H1 (cell line): ENCODE results near the gene RUNX1. TPM values are rescaled to one million over a fixed set of nuclear protein-coding genes. Genes with fewer than 3 reads are reported as not detected.

Experiments
- CTCF ChIA-PET: fragments of 300-600 bp; sonication (Branson Sonifier 250); formaldehyde crosslinking; loops from one replicate; lab custom pipeline; 2021; ENCODE audit not compliant: partially characterized antibody; lab: Charles Lee
- POLR2A ChIA-PET: fragments of 300-600 bp; sonication (Branson Sonifier 250); formaldehyde crosslinking; loops from one replicate; lab custom pipeline; 2021; ENCODE audit warnings: inconsistent platforms; ENCODE audit not compliant: partially characterized antibody; lab: Charles Lee
- DNase-seq, 2 experiments: peaks; one replicate each; pipeline versions ENCODE4 v3.0.0 to v3.0.0-alpha.2; 2010 to 2022; ENCODE audit warnings: low spot score in 2 of 2, low read depth in 1 of 2, mixed read lengths in 1 of 2
- FAIRE-seq: peaks from 2 replicates; lab custom pipeline; 2011; peaks lifted over from hg19 to GRCh38; lab: Jason Lieb, UNC
- H2AFZ ChIP-seq: 2 replicates; pipeline ENCODE4 v1.8.1; 2012; ENCODE audit warnings: low read length, inconsistent platforms
- H2AK5ac ChIP-seq: 2 replicates; pipeline ENCODE4 v1.6.1; 2013; ENCODE audit warnings: low read depth, low read length
- H2BK120ac ChIP-seq: replicated peaks from 2 replicates; pipeline ENCODE3; 2013; ENCODE audit warnings: low read depth, low read length, inconsistent platforms
- H2BK12ac ChIP-seq: 2 replicates; pipeline ENCODE4 v1.6.1; 2013; ENCODE audit warnings: low read depth, low read length
- H2BK15ac ChIP-seq: 2 replicates; pipeline ENCODE4 v1.6.1; 2013; ENCODE audit warnings: low read length
- H2BK20ac ChIP-seq: 2 replicates; pipeline ENCODE4 v1.6.1; 2013; ENCODE audit warnings: low read length
- H2BK5ac ChIP-seq: 2 replicates; pipeline ENCODE4 v1.6.1; 2013; ENCODE audit warnings: low read depth, low read length
- H3K14ac ChIP-seq: 2 replicates; pipeline ENCODE4 v1.6.1; 2013; ENCODE audit warnings: inconsistent platforms; ENCODE audit not compliant: insufficient read length
- H3K18ac ChIP-seq: 2 replicates; pipeline ENCODE4 v1.6.1; 2013; ENCODE audit warnings: low read length; ENCODE audit errors: extremely low read depth
- H3K23ac ChIP-seq: 2 replicates; pipeline ENCODE4 v1.6.1; 2013; ENCODE audit warnings: inconsistent platforms; ENCODE audit not compliant: insufficient read length
- H3K23me2 ChIP-seq: 2 replicates; pipeline ENCODE4 v1.6.1; 2013; ENCODE audit warnings: low read depth, low read length
- H3K27ac ChIP-seq: 2 replicates; pipeline ENCODE4 v1.6.1; 2011; ENCODE audit warnings: low read depth, low read length, inconsistent platforms
- H3K27me3 ChIP-seq, 4 experiments: replicated peaks in 1 of 4; 1 replicate in 1 of 4; 2 replicates in 3 of 4; pipeline versions ENCODE4 v1.6.1 to v1.8.1; 2011 to 2013; ENCODE audit warnings: low read length in 3 of 4, mild to moderate bottlenecking in 3 of 4, inconsistent platforms in 2 of 4, mixed read lengths in 2 of 4, moderate library complexity in 1 of 4; ENCODE audit not compliant: control insufficient read depth in 3 of 4, insufficient read depth in 3 of 4; ENCODE audit errors: extremely low read depth in 1 of 4
- H3K36me3 ChIP-seq, 4 experiments: 2 replicates each; pipeline versions ENCODE4 v1.6.1 to v1.8.1; 2011 to 2013; ENCODE audit warnings: mild to moderate bottlenecking in 4 of 4, low read length in 3 of 4, moderate library complexity in 2 of 4, control low read depth in 1 of 4, inconsistent platforms in 1 of 4; ENCODE audit not compliant: insufficient read depth in 4 of 4, control insufficient read depth in 2 of 4
- H3K4ac ChIP-seq: replicated peaks from 2 replicates; pipeline ENCODE3; 2013; ENCODE audit warnings: low read length, low read depth, mixed read lengths, inconsistent platforms; ENCODE audit not compliant: insufficient read length
- H3K4me1 ChIP-seq, 4 experiments: replicated peaks in 1 of 4; 1 replicate in 1 of 4; 2 replicates in 3 of 4; pipeline versions ENCODE4 v1.6.1 to v1.8.1; 2011 to 2013; ENCODE audit warnings: low read length in 3 of 4, inconsistent platforms in 2 of 4, mixed read lengths in 1 of 4; ENCODE audit not compliant: insufficient read depth in 4 of 4, control insufficient read depth in 3 of 4
- H3K4me2 ChIP-seq, 2 experiments: 2 replicates each; pipeline versions ENCODE4 v1.6.1 to v1.8.1; 2011 to 2013; ENCODE audit warnings: low read depth in 2 of 2, low read length in 2 of 2, control low read depth in 1 of 2, inconsistent platforms in 1 of 2, mild to moderate bottlenecking in 1 of 2; ENCODE audit not compliant: insufficient read depth in 1 of 2
- H3K4me3 ChIP-seq, 4 experiments: fragments of 200-600, 300-600 bp in 1 of 4; sonication (generic), shearing (Covaris generic), sonication (Bioruptor Twin) in 1 of 4; 2 replicates each; pipeline versions ENCODE4 v1.5.1 to v1.8.1; 2011 to 2016; ENCODE audit warnings: low read length in 4 of 4, low read depth in 3 of 4, control low read depth in 2 of 4, inconsistent platforms in 2 of 4, mild to moderate bottlenecking in 2 of 4, mixed read lengths in 1 of 4, moderate library complexity in 1 of 4; ENCODE audit not compliant: insufficient read depth in 2 of 4; ENCODE audit errors: extremely low read depth in 1 of 4
- H3K56ac ChIP-seq: replicated peaks from 2 replicates; pipeline ENCODE3; 2013; ENCODE audit warnings: low read depth, mild to moderate bottlenecking, mixed read lengths, low read length, inconsistent platforms; ENCODE audit not compliant: insufficient read length
- H3K79me1 ChIP-seq: 2 replicates; pipeline ENCODE4 v1.6.1; 2013; ENCODE audit warnings: low read depth, low read length, control low read depth
- H3K79me2 ChIP-seq, 2 experiments: 2 replicates each; pipeline versions ENCODE4 v1.6.1 to v1.8.1; 2012 to 2013; ENCODE audit warnings: low read length in 2 of 2, mild to moderate bottlenecking in 2 of 2, inconsistent platforms in 1 of 2; ENCODE audit not compliant: insufficient read depth in 2 of 2, control insufficient read depth in 1 of 2
- H3K9ac ChIP-seq, 4 experiments: replicated peaks in 1 of 4; 1 replicate in 1 of 4; 2 replicates in 3 of 4; pipeline versions ENCODE4 v1.6.1 to v1.8.1; 2011 to 2013; ENCODE audit warnings: low read depth in 3 of 4, low read length in 3 of 4, control low read depth in 2 of 4, mild to moderate bottlenecking in 2 of 4, moderate library complexity in 2 of 4, inconsistent platforms in 1 of 4; ENCODE audit errors: extremely low read depth in 1 of 4
- H3K9me3 ChIP-seq, 2 experiments: 2 replicates each; pipeline versions ENCODE4 v1.6.1 to v1.8.1; 2012 to 2013; ENCODE audit warnings: mild to moderate bottlenecking in 2 of 2, moderate library complexity in 2 of 2, control low read depth in 1 of 2, inconsistent platforms in 1 of 2, low read depth in 1 of 2, low read length in 1 of 2, mixed read lengths in 1 of 2; ENCODE audit not compliant: insufficient read depth in 2 of 2
- H4K20me1 ChIP-seq, 2 experiments: replicated peaks in 1 of 2; 2 replicates each; pipeline versions ENCODE3 to v1.8.1; 2011 to 2013; ENCODE audit warnings: inconsistent platforms in 2 of 2, low read length in 2 of 2, mild to moderate bottlenecking in 1 of 2; ENCODE audit not compliant: insufficient read depth in 2 of 2, control insufficient read depth in 1 of 2
- H4K5ac ChIP-seq: 2 replicates; pipeline ENCODE4 v1.6.1; 2013; ENCODE audit warnings: low read length, low read depth, mixed read lengths, inconsistent platforms; ENCODE audit not compliant: insufficient read length
- H4K8ac ChIP-seq: 2 replicates; pipeline ENCODE4 v1.8.0; 2013; ENCODE audit warnings: mild to moderate bottlenecking, moderate library complexity, low read length, inconsistent platforms; ENCODE audit not compliant: insufficient read depth; ENCODE audit errors: extremely low read depth
- H4K91ac ChIP-seq: replicated peaks from 2 replicates; pipeline ENCODE3; 2013; ENCODE audit warnings: low read length, mixed read lengths, inconsistent platforms; ENCODE audit not compliant: insufficient read length
- BACH1 ChIP-seq: IDR thresholded peaks from 2 replicates; pipeline ENCODE4 v1.6.1; 2012; ENCODE audit warnings: low read length, improper control_type of control experiment
- CEBPB ChIP-seq: IDR thresholded peaks from 2 replicates; pipeline ENCODE4 v1.6.1; 2012; ENCODE audit warnings: low read depth, low read length
- EGR1 ChIP-seq: IDR thresholded peaks from 2 replicates; pipeline ENCODE4 v1.6.1; 2011; ENCODE audit warnings: low read depth, low read length, borderline replicate concordance
- RBBP5 ChIP-seq: IDR thresholded peaks from 2 replicates; pipeline ENCODE4 v1.7.1; 2012; ENCODE audit warnings: low read depth, mild to moderate bottlenecking, inconsistent platforms, low read length, moderate library complexity, borderline replicate concordance
- RFX5 ChIP-seq: IDR thresholded peaks from 2 replicates; pipeline ENCODE4 v1.6.1; 2011; ENCODE audit warnings: low read depth, low read length, improper control_type of control experiment, borderline replicate concordance
- SIN3A ChIP-seq, 2 experiments: IDR thresholded peaks in 1 of 2; conservative IDR thresholded peaks in 1 of 2; 2 replicates each; pipeline ENCODE4 v1.6.1; 2011 to 2012; ENCODE audit warnings: low read length in 2 of 2, improper control_type of control experiment in 1 of 2, low read depth in 1 of 2, mild to moderate bottlenecking in 1 of 2
- SIRT6 ChIP-seq: IDR thresholded peaks from one replicate; pipeline ENCODE4 v1.7.1; 2012; ENCODE audit warnings: low read length, inconsistent platforms
- WGBS, 2 experiments: shearing (Covaris generic) in 1 of 2; methylation state at CpG; one replicate each; pipeline versions ENCODE4 v1.1.6 to v1.1.7; 2013 to 2015; ENCODE audit warnings: low lambda C conversion rate in 2 of 2, mixed read lengths in 2 of 2, inconsistent platforms in 1 of 2, low coverage in 1 of 2, missing lambda C conversion rate in 1 of 2; ENCODE audit not compliant: insufficient replicate concordance in 2 of 2, insufficient coverage in 1 of 2, insufficient read length in 1 of 2; ENCODE audit errors: extremely low coverage in 1 of 2, missing lambda C conversion rate in 1 of 2; 5-methylcytosine and 5-hydroxymethylcytosine counted together
- polyA plus RNA-seq, 7 experiments: library from polyadenylated mRNA; depleted of rRNA in 3 of 7; stranded (reverse) in 5 of 7; unstranded in 2 of 7; fragments of >200 nt in 5 of 7; fragments of 200-250 nt in 2 of 7; gene quantifications; 1 replicate in 5 of 7; 2 replicates in 1 of 7; 4 replicates in 1 of 7; pipeline versions ENCODE4 v1.2.1 to v1.2.3, GENCODE V29; 2011 to 2013; ENCODE audit warnings: missing spikeins in 2 of 7, mixed read lengths in 2 of 7
- total RNA-seq: library from RNA; stranded (reverse); fragmentation: NEBNext Ultra II Directional; extraction: Animal tissue kit (Norgen Biotek cat#: 25700); gene quantifications from 2 replicates; pipeline ENCODE4 v1.2.1, GENCODE V29; 2021
- TF ChIP-seq, protein P1 (sequence below): IDR thresholded peaks from 2 replicates; pipeline ENCODE4 v1.6.1; 2011; ENCODE audit warnings: low read length, improper control_type of control experiment
- TF ChIP-seq, protein P2 (sequence below): IDR thresholded peaks from 2 replicates; pipeline ENCODE4 v1.6.1; 2012; ENCODE audit warnings: low read length, inconsistent platforms
- TF ChIP-seq, protein P3 (sequence below): IDR thresholded peaks from 2 replicates; pipeline ENCODE4 v1.6.1; 2012; ENCODE audit warnings: inconsistent platforms

RUNX1 gene
- total and polyA plus RNA-seq, 2 of the 8 experiments (the other 6 are each of a cell fraction or from before 2014, with no cell fraction given) = 0.20 to 0.60 TPM

DNA sequence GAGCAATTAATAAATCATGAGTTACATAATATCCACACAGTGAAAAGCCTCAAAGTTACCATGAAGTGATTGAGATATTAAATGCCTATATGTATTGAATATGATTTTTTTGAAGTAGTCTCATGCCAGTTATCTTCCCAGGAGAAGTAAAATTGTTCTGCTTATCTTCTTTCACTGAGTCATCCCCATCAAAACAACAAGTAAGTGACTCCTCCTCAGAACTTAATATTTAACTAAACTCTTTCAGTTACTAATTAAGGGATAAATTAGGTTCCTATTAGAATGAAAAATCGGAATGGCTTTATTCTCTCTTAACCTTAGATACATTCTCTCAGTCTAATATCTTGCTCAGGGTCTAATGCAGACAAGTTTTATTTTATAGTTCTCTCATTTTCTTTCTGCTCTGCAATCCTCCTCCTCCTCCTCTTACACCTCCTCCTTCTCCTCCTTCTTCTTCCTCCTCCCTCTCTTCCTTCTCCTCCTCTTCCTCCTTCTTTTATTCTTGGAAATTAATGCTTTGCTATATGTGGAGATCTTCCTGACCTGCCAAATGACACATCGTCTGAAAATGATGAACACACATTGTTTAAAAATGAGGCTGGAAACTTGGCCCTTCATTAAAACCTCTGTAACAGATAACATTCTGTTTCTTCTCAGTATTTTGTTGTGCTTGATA is 110.9 kb downstream of the RUNX1 start:
- Histone ChIP-seq H3K9ac (no peak overlapping the region), H3K4me2 (no peak overlapping the region), H4K91ac (no peak overlapping the region), H3K4ac (no peak overlapping the region), H3K4me1 (no peaks in the 10 kb centered on the region), H4K5ac (no peak overlapping the region), H2AFZ (no peak overlapping the region), H3K79me2 (no peaks in the 10 kb centered on the region), H2BK12ac (no peak overlapping the region), H3K23ac (no peak overlapping the region), H2BK15ac (no peak overlapping the region), H3K9me3 (no peaks in the 10 kb centered on the region), H3K36me3 (no peaks in the 10 kb centered on the region; a peak in 1 of 8 replicates), H3K79me1 (no peaks in the 10 kb centered on the region), H2BK20ac (no peak overlapping the region), H2BK5ac (no peak overlapping the region), H3K27ac (no peak overlapping the region), H2AK5ac (no peak overlapping the region), H2BK120ac (no peak overlapping the region), H3K56ac (no peak overlapping the region), H4K8ac (no peak overlapping the region), H4K20me1 (no peaks in the 10 kb centered on the region), H3K27me3 (peaks cover 0 to 2% (median 0%) of the 10 kb centered on the region in 4 experiments; a peak in 1 of 7 replicates), H3K23me2 (no peaks in the 10 kb centered on the region), H3K18ac (no peak overlapping the region), H3K14ac (no peak overlapping the region), H3K4me3 (no peak overlapping the region)
- CTCF ChIA-PET = no interaction called here
- POLR2A ChIA-PET = no interaction called here
- FAIRE-seq (no peak), DNase-seq (no peak)
- WGBS, 2 experiments = 81% methylated on average over 2 of the region's 2 CpGs; no CpG with 5 or more reads in 1 of the 2 experiments
- TF ChIP-seq EGR1 (no peak), CEBPB (no peak), SIRT6 (no peak), SIN3A (conservative IDR thresholded peaks at IDR 0.05 in 1 of 2, IDR thresholded peaks at IDR 0.05 in 1 of 2; ENCODE audit: low read depth in 1 of 2, low read length in 2 of 2) (no peak), RBBP5 (no peak), RFX5 (no peak), BACH1 (no peak)
- TF ChIP-seq, protein P1, sequence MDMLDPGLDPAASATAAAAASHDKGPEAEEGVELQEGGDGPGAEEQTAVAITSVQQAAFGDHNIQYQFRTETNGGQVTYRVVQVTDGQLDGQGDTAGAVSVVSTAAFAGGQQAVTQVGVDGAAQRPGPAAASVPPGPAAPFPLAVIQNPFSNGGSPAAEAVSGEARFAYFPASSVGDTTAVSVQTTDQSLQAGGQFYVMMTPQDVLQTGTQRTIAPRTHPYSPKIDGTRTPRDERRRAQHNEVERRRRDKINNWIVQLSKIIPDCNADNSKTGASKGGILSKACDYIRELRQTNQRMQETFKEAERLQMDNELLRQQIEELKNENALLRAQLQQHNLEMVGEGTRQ = no peak
- TF ChIP-seq, protein P2, sequence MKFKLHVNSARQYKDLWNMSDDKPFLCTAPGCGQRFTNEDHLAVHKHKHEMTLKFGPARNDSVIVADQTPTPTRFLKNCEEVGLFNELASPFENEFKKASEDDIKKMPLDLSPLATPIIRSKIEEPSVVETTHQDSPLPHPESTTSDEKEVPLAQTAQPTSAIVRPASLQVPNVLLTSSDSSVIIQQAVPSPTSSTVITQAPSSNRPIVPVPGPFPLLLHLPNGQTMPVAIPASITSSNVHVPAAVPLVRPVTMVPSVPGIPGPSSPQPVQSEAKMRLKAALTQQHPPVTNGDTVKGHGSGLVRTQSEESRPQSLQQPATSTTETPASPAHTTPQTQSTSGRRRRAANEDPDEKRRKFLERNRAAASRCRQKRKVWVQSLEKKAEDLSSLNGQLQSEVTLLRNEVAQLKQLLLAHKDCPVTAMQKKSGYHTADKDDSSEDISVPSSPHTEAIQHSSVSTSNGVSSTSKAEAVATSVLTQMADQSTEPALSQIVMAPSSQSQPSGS = no peak
- TF ChIP-seq, protein P3, sequence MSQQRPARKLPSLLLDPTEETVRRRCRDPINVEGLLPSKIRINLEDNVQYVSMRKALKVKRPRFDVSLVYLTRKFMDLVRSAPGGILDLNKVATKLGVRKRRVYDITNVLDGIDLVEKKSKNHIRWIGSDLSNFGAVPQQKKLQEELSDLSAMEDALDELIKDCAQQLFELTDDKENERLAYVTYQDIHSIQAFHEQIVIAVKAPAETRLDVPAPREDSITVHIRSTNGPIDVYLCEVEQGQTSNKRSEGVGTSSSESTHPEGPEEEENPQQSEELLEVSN = no peak
